WTC11 (cell line): ENCODE data around the gene FAM53B.

ENCODE experiments used
- ATF1 ChIP-seq: sonication (generic); formaldehyde crosslinking; IDR thresholded peaks from 2 replicates; pipeline ENCODE4 v1.8.1; 2023; ENCODE audit warnings: mild to moderate bottlenecking, moderate library complexity, missing genetic modification reagents
- CBFB ChIP-seq: sonication (generic); formaldehyde crosslinking; IDR thresholded peaks from 2 replicates; pipeline ENCODE4 v1.8.1; 2022; ENCODE audit warnings: mild to moderate bottlenecking, low read depth, missing genetic modification reagents
- FOXP1 ChIP-seq: sonication (generic); formaldehyde crosslinking; IDR thresholded peaks from 2 replicates; pipeline ENCODE4 v1.8.0; 2022; ENCODE audit warnings: missing genetic modification reagents, mild to moderate bottlenecking, moderate library complexity, borderline replicate concordance
- OVOL2 ChIP-seq: fragments of 250-450 bp; sonication (Bioruptor Pico); IDR thresholded peaks from 2 replicates; pipeline ENCODE4 v1.9.0; 2021; ENCODE audit warnings: mild to moderate bottlenecking, borderline replicate concordance
- SMAD3 ChIP-seq: sonication (generic); formaldehyde crosslinking; IDR thresholded peaks from 2 replicates; pipeline ENCODE4 v1.8.0; 2022; ENCODE audit warnings: missing genetic modification reagents, mild to moderate bottlenecking, borderline replicate concordance
- SP1 ChIP-seq: sonication (generic); formaldehyde crosslinking; conservative IDR thresholded peaks from 2 replicates; pipeline ENCODE4 v1.8.1; 2022; ENCODE audit warnings: missing genetic modification reagents
- USF2 ChIP-seq: sonication (generic); formaldehyde crosslinking; IDR thresholded peaks from 2 replicates; pipeline ENCODE4 v1.8.1; 2023; ENCODE audit warnings: mild to moderate bottlenecking, missing genetic modification reagents, moderate library complexity
- ZMAT4 ChIP-seq: fragments of 250-450 bp; sonication (Bioruptor Pico); IDR thresholded peaks from 2 replicates; pipeline ENCODE4 v1.9.0; 2021; ENCODE audit warnings: mild to moderate bottlenecking
- ZNF396 ChIP-seq: fragments of 250-450 bp; sonication (Bioruptor Pico); IDR thresholded peaks from 2 replicates; pipeline ENCODE4 v1.8.0; 2021; ENCODE audit warnings: mild to moderate bottlenecking, moderate library complexity, borderline replicate concordance
- ZNF416 ChIP-seq: fragments of 250-450 bp; sonication (Bioruptor Pico); IDR thresholded peaks from 2 replicates; pipeline ENCODE4 v1.9.0; 2021; ENCODE audit warnings: mild to moderate bottlenecking, inconsistent platforms
- TF ChIP-seq, protein P1 (sequence below): fragments of 200-600 bp; IDR thresholded peaks from 2 replicates; pipeline ENCODE4 v1.8.0; 2022; ENCODE audit warnings: antibody characterized with exemption
- TF ChIP-seq, protein P2 (sequence below): sonication (generic); formaldehyde crosslinking; IDR thresholded peaks from 2 replicates; pipeline ENCODE4 v1.8.1; 2022; ENCODE audit warnings: mild to moderate bottlenecking, moderate library complexity, missing genetic modification reagents
- TF ChIP-seq, protein P3 (sequence below): sonication (generic); formaldehyde crosslinking; IDR thresholded peaks from 2 replicates; pipeline ENCODE4 v1.8.0; 2023; ENCODE audit warnings: missing genetic modification reagents, mild to moderate bottlenecking, borderline replicate concordance
- TF ChIP-seq, protein P4 (sequence below): fragments of 250-450 bp; sonication (Bioruptor Pico); IDR thresholded peaks from 2 replicates; pipeline ENCODE4 v1.9.0; 2021; ENCODE audit warnings: mild to moderate bottlenecking, borderline replicate concordance

- no peak for TF ChIP-seq FOXP1 (CRISPR knock-in tag)
- TF ChIP-seq, protein P1, sequence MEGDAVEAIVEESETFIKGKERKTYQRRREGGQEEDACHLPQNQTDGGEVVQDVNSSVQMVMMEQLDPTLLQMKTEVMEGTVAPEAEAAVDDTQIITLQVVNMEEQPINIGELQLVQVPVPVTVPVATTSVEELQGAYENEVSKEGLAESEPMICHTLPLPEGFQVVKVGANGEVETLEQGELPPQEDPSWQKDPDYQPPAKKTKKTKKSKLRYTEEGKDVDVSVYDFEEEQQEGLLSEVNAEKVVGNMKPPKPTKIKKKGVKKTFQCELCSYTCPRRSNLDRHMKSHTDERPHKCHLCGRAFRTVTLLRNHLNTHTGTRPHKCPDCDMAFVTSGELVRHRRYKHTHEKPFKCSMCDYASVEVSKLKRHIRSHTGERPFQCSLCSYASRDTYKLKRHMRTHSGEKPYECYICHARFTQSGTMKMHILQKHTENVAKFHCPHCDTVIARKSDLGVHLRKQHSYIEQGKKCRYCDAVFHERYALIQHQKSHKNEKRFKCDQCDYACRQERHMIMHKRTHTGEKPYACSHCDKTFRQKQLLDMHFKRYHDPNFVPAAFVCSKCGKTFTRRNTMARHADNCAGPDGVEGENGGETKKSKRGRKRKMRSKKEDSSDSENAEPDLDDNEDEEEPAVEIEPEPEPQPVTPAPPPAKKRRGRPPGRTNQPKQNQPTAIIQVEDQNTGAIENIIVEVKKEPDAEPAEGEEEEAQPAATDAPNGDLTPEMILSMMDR: no peak
- no peak for TF ChIP-seq ZMAT4
- no peak for TF ChIP-seq OVOL2 (CRISPR knock-in tag)
- no peak for TF ChIP-seq ZNF396 (CRISPR knock-in tag)
- no peak for TF ChIP-seq USF2 (CRISPR knock-in tag)
- no peak for TF ChIP-seq ATF1 (CRISPR knock-in tag)
- no peak for TF ChIP-seq SP1 (CRISPR knock-in tag)
- TF ChIP-seq, protein P2, sequence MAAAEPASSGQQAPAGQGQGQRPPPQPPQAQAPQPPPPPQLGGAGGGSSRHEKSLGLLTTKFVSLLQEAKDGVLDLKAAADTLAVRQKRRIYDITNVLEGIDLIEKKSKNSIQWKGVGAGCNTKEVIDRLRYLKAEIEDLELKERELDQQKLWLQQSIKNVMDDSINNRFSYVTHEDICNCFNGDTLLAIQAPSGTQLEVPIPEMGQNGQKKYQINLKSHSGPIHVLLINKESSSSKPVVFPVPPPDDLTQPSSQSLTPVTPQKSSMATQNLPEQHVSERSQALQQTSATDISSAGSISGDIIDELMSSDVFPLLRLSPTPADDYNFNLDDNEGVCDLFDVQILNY (CRISPR knock-in tag): no peak
- TF ChIP-seq CBFB (CRISPR knock-in tag): no peak
- TF ChIP-seq SMAD3 (CRISPR knock-in tag): no peak
- TF ChIP-seq ZNF416 (CRISPR knock-in tag): no peak
- TF ChIP-seq, protein P3, sequence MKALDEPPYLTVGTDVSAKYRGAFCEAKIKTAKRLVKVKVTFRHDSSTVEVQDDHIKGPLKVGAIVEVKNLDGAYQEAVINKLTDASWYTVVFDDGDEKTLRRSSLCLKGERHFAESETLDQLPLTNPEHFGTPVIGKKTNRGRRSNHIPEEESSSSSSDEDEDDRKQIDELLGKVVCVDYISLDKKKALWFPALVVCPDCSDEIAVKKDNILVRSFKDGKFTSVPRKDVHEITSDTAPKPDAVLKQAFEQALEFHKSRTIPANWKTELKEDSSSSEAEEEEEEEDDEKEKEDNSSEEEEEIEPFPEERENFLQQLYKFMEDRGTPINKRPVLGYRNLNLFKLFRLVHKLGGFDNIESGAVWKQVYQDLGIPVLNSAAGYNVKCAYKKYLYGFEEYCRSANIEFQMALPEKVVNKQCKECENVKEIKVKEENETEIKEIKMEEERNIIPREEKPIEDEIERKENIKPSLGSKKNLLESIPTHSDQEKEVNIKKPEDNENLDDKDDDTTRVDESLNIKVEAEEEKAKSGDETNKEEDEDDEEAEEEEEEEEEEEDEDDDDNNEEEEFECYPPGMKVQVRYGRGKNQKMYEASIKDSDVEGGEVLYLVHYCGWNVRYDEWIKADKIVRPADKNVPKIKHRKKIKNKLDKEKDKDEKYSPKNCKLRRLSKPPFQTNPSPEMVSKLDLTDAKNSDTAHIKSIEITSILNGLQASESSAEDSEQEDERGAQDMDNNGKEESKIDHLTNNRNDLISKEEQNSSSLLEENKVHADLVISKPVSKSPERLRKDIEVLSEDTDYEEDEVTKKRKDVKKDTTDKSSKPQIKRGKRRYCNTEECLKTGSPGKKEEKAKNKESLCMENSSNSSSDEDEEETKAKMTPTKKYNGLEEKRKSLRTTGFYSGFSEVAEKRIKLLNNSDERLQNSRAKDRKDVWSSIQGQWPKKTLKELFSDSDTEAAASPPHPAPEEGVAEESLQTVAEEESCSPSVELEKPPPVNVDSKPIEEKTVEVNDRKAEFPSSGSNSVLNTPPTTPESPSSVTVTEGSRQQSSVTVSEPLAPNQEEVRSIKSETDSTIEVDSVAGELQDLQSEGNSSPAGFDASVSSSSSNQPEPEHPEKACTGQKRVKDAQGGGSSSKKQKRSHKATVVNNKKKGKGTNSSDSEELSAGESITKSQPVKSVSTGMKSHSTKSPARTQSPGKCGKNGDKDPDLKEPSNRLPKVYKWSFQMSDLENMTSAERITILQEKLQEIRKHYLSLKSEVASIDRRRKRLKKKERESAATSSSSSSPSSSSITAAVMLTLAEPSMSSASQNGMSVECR (CRISPR knock-in tag): no peak
- TF ChIP-seq, protein P4, sequence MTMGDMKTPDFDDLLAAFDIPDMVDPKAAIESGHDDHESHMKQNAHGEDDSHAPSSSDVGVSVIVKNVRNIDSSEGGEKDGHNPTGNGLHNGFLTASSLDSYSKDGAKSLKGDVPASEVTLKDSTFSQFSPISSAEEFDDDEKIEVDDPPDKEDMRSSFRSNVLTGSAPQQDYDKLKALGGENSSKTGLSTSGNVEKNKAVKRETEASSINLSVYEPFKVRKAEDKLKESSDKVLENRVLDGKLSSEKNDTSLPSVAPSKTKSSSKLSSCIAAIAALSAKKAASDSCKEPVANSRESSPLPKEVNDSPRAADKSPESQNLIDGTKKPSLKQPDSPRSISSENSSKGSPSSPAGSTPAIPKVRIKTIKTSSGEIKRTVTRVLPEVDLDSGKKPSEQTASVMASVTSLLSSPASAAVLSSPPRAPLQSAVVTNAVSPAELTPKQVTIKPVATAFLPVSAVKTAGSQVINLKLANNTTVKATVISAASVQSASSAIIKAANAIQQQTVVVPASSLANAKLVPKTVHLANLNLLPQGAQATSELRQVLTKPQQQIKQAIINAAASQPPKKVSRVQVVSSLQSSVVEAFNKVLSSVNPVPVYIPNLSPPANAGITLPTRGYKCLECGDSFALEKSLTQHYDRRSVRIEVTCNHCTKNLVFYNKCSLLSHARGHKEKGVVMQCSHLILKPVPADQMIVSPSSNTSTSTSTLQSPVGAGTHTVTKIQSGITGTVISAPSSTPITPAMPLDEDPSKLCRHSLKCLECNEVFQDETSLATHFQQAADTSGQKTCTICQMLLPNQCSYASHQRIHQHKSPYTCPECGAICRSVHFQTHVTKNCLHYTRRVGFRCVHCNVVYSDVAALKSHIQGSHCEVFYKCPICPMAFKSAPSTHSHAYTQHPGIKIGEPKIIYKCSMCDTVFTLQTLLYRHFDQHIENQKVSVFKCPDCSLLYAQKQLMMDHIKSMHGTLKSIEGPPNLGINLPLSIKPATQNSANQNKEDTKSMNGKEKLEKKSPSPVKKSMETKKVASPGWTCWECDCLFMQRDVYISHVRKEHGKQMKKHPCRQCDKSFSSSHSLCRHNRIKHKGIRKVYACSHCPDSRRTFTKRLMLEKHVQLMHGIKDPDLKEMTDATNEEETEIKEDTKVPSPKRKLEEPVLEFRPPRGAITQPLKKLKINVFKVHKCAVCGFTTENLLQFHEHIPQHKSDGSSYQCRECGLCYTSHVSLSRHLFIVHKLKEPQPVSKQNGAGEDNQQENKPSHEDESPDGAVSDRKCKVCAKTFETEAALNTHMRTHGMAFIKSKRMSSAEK (CRISPR knock-in tag): no peak
These were observed 142.0 kb downstream of the FAM53B start for GRCh38 chr10:124602121-124602561.
